ENCODE measurements around the gene CAMTA1.

- no peak for TF ChIP-seq RARB (CRISPR knock-in tag; IDR thresholded peaks at IDR 0.05)
- no peak for TF ChIP-seq ESRRG (CRISPR knock-in tag; IDR thresholded peaks at IDR 0.05)
- no peak for TF ChIP-seq ARNTL (CRISPR knock-in tag; IDR thresholded peaks at IDR 0.05; ENCODE audit: borderline replicate concordance, low read depth)
- no peak for TF ChIP-seq ZNF565 (CRISPR knock-in tag; conservative IDR thresholded peaks at IDR 0.05; ENCODE audit: low read depth)
- no peak for TF ChIP-seq ZNF8 (CRISPR knock-in tag; IDR thresholded peaks at IDR 0.05)
- no peak for TF ChIP-seq ZFP30 (CRISPR knock-in tag; IDR thresholded peaks at IDR 0.05)
- TF ChIP-seq BACH2 (CRISPR knock-in tag; IDR thresholded peaks at IDR 0.05; ENCODE audit: borderline replicate concordance): no peak
- no peak for TF ChIP-seq TOX (CRISPR knock-in tag; IDR thresholded peaks at IDR 0.05; ENCODE audit: borderline replicate concordance)
- no peak for TF ChIP-seq OSR1 (CRISPR knock-in tag; IDR thresholded peaks at IDR 0.05)
- TF ChIP-seq, protein P1, sequence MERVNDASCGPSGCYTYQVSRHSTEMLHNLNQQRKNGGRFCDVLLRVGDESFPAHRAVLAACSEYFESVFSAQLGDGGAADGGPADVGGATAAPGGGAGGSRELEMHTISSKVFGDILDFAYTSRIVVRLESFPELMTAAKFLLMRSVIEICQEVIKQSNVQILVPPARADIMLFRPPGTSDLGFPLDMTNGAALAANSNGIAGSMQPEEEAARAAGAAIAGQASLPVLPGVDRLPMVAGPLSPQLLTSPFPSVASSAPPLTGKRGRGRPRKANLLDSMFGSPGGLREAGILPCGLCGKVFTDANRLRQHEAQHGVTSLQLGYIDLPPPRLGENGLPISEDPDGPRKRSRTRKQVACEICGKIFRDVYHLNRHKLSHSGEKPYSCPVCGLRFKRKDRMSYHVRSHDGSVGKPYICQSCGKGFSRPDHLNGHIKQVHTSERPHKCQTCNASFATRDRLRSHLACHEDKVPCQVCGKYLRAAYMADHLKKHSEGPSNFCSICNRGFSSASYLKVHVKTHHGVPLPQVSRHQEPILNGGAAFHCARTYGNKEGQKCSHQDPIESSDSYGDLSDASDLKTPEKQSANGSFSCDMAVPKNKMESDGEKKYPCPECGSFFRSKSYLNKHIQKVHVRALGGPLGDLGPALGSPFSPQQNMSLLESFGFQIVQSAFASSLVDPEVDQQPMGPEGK (CRISPR knock-in tag; IDR thresholded peaks at IDR 0.05; ENCODE audit: borderline replicate concordance): no peak
- TF ChIP-seq ZNF70 (CRISPR knock-in tag; IDR thresholded peaks at IDR 0.05): no peak
- TF ChIP-seq, protein P2, sequence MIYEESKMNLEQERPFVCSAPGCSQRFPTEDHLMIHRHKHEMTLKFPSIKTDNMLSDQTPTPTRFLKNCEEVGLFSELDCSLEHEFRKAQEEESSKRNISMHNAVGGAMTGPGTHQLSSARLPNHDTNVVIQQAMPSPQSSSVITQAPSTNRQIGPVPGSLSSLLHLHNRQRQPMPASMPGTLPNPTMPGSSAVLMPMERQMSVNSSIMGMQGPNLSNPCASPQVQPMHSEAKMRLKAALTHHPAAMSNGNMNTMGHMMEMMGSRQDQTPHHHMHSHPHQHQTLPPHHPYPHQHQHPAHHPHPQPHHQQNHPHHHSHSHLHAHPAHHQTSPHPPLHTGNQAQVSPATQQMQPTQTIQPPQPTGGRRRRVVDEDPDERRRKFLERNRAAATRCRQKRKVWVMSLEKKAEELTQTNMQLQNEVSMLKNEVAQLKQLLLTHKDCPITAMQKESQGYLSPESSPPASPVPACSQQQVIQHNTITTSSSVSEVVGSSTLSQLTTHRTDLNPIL (CRISPR knock-in tag; IDR thresholded peaks at IDR 0.05; ENCODE audit: low read depth): no peak
- TF ChIP-seq TSHZ2 (CRISPR knock-in tag; IDR thresholded peaks at IDR 0.05): no peak
- TF ChIP-seq ZFP3 (CRISPR knock-in tag; IDR thresholded peaks at IDR 0.05): no peak
Measured at GRCh38 chr1:7655354-7655753, 870.1 kb downstream of the CAMTA1 start.
